Stimulated activated CD8-positive, alpha-beta memory T cell treated with anti-CD3 and anti-CD28 coated beads, Interleukin-15, amount 100 ng/mL, for 24 hours (primary cell): ENCODE measurements around the gene NRG2.

Experiments
- DNase-seq: peaks from one replicate; pipeline ENCODE4 v3.0.0-alpha.2; 2020; ENCODE audit warnings: low read depth

Gene NRG2

DNA sequence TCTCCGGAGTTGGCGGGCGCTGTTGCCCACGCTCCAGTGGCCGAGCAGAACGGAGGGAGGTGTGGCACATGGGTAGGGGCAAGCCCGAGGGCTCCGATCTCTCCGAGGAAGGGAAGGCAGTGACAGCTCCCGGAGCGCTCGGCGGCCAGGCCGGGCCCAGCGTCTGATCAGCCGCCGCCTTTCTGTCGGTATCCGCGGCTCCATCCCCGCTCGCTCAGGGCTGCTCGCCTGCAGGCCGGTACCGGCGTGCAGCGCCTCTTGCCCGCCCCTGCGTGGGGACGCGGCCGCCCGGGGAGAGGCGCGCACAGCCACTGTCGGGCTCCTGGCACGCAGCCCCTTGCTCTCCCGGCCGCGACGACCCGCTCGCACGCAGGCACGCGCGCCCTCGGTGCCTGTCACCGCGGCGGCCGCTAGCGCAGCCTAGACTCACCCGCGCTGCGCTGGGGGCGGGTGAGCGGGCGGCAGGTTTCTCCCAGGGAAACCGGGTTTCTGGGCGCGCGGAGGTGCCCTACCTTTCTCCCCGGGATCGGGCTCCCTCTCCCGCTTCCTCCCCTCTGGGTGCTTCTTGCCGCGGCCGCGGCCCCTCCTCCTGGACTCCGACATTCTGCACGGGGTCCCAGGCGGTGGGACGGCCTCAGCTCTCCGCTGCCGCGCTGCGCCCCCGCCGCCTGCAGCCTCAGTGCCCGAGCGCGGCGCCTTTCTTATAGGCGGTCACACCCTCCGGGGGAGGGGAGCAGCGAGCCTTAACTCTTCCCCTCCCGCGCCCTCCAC lies 139.1 kb downstream of the NRG2 start:
- no peak for DNase-seq

GRCh38 chr5:139903450-139903794 lies 139.7 kb downstream of the NRG2 start:
- DNase-seq: no peak

GRCh38 chr5:139901986-139902385 lies 141.1 kb downstream of the NRG2 start:
- no peak for DNase-seq

DNA sequence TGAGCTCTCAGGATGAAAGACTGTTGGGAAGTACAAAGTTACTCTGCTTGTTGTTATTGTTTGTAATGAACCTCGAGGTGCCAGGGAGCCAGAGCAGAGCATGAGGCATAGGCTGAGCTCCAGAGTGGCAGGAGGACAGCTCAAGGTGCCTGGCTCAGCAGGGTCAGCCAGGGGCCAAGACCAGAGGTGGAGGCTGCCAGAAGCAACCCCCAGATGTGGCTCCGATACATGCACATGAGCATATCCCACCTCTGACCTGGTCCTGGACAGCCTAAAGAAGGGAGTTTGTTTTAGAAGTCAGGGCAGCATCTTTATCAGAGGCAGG lies 141.9 kb downstream of the NRG2 start:
- DNase-seq: no peak

- no peak for DNase-seq
Observed at GRCh38 chr5:139900546-139901250, 142.4 kb downstream of the NRG2 start.

DNA sequence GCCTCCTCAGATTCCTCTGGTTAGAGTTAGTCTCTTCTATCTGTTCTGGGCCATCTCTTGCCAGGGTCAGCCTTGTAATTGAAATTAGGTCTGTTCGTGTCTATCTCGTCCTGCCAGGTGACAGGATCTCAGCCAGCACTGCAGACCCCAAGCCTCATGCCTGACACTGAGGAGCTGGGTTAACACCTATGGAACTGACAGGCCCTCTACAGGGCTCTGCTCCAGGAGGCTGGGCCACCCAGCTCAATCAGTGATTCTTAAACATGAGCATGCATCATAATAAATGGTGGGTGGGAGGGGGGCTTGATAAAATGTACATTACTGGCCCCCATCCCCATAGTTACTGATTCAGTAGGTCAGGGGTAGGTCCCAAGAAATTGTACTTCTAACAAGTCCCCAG lies 144.1 kb downstream of the NRG2 start:
- DNase-seq: no peak

- DNase-seq: no peak
Observed at GRCh38 chr5:139897982-139898381, 145.1 kb downstream of the NRG2 start.

DNA sequence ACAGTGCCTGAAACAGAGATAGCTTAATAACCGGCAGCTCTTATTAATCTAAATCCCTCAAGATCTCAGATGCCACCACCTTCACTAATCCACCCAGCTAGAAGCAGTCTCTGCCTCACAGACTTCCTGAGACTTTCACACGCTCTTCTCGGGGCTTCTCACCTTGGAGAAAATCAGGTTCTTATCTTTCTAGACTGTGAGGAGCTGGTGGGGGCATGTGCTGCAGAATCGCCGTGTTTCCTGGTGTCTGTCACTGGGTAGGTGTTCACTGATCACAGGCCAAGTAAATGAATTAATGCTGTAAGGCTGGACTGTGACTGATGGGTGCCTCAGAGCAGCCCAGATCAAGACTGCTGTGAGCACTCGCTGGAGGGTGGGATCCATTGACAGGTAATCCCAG lies 145.8 kb downstream of the NRG2 start:
- DNase-seq: no peak

- no peak for DNase-seq
Observed at GRCh38 chr5:139896718-139897117, 146.4 kb downstream of the NRG2 start.

DNA sequence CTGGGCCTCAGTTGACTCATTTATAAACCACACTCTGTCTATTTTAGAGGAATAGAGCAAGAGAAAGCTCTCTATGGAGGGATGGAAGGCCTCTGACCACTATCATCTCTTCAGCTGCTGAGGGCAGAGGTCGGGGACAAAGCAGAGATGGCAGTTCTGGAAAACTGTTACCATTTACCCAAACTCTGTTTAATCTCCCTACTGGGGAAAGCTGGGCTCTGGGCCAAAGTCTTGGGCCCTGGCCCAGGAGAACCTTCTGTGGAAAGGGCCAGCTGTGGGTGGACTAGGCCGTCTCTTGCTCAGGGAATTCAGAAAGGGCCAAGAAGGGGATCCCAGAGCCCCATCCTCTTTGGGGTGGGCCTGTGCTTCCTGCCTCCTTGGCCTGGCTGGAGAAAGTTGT lies 147.5 kb downstream of the NRG2 start:
- no peak for DNase-seq

- no peak for DNase-seq
Observed at GRCh38 chr5:139895046-139895445, 148.1 kb downstream of the NRG2 start.

- no peak for DNase-seq
Observed at GRCh38 chr5:139893873-139894272, 149.2 kb downstream of the NRG2 start.

GRCh38 chr5:139889410-139889809 lies 153.7 kb downstream of the NRG2 start:
- DNase-seq: no peak

GRCh38 chr5:139888370-139888769 lies 154.7 kb downstream of the NRG2 start:
- DNase-seq: no peak

DNA sequence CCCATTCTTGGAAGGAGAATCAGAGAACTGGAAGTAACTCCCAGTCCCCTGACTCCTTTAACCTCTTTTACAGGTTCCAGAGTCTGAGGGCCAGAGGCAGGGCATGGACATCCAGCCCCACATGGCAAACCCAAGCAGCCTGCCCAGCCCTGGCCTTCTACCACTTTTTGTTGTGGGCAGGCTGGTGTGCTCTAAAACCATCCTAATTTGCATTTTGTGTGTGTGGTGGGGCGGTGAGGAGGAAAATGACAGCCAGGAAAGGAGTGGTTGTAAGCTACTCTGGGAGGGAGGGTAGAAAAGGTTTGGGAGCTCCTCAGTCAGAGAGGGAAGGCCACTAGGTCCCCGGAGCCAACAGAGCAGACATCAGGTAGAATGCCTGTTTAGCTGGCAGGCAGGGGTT lies 156.9 kb downstream of the NRG2 start:
- DNase-seq: no peak

- no peak for DNase-seq
Observed at GRCh38 chr5:139885857-139886208, 157.3 kb downstream of the NRG2 start.

- no peak for DNase-seq
Observed at GRCh38 chr5:139885172-139885856, 157.8 kb downstream of the NRG2 start.

- DNase-seq: no peak
Observed at GRCh38 chr5:139884734-139885133, 158.4 kb downstream of the NRG2 start.

DNA sequence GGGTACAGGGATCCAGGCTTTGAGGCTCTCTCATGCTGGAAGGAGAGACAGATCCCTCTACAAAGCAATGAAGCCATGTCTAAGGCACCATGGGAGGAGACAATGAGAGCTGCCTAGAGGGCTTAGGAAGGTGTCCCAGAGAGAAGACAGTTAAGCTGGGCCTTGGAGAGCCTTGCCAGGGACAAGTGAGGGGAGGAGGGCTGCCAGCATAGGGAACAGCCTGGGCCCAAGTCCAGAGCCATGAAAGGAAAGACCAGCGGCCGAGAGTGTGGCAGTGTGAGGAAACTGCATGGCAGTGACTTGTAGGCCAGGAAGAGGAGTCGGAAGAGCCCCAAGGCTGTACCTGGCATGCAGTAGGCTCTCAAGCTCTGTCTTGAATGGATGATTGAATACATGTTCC lies 159.0 kb downstream of the NRG2 start:
- DNase-seq: no peak

DNA sequence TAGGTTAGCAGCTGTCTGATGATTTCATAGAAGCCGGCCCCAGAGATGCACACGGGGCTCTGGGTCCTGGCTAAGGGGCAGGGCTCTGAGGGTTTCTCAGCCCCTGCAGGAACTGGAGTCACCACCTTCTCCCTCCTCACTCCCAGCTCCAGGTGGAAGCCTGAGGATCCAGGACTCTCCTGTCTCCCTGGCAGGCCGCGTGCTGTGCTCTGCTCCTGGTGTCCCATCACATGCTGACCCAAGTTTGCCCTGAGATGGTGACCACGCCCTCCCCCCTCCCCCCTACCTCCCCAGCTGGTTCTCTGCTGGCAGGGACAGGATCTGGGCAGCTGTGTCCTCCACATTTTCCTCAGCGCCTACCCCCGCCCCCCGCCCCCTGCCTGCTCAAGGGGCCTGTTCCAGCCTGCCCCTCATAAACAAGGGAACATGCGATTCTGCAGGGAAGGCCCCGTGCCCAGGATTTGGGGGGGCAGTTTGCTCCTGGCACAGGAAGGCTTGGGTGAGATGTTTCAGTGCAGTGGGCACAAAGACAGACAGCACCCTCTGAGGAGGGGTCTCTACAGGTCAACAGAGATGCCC lies 160.0 kb downstream of the NRG2 start:
- no peak for DNase-seq

GRCh38 chr5:139882316-139882715 lies 160.8 kb downstream of the NRG2 start:
- no peak for DNase-seq

- no peak for DNase-seq
Observed at GRCh38 chr5:139881143-139881733, 161.9 kb downstream of the NRG2 start.
